Measurements from ENCODE around the gene PBX1.

PBX1 gene

GRCh38 chr1:164731161-164731876 lies 172.3 kb downstream of the PBX1 start:
- no peak for DNase-seq

GRCh38 chr1:164733070-164733469 lies 174.1 kb downstream of the PBX1 start:
- DNase-seq: no peak

- DNase-seq: no peak
Measured at GRCh38 chr1:164733734-164734133, 174.8 kb downstream of the PBX1 start.

GRCh38 chr1:164735315-164736052 lies 176.5 kb downstream of the PBX1 start:
- DNase-seq: no peak

GRCh38 chr1:164736137-164736536 lies 177.2 kb downstream of the PBX1 start:
- DNase-seq: no peak

GRCh38 chr1:164739189-164739588 lies 180.2 kb downstream of the PBX1 start:
- DNase-seq: no peak

GRCh38 chr1:164740000-164740526 lies 181.1 kb downstream of the PBX1 start:
- DNase-seq: no peak

- DNase-seq: no peak
Measured at GRCh38 chr1:164742745-164743144, 183.8 kb downstream of the PBX1 start.

GRCh38 chr1:164743976-164744375 lies 185.0 kb downstream of the PBX1 start:
- DNase-seq: no peak

- DNase-seq: no peak
Measured at GRCh38 chr1:164745736-164746135, 186.8 kb downstream of the PBX1 start.

GRCh38 chr1:164746632-164747031 lies 187.6 kb downstream of the PBX1 start:
- DNase-seq: no peak

GRCh38 chr1:164748253-164748899 lies 189.4 kb downstream of the PBX1 start:
- no peak for DNase-seq

GRCh38 chr1:164753521-164754077 lies 194.6 kb downstream of the PBX1 start:
- DNase-seq: no peak

- DNase-seq: no peak
Measured at GRCh38 chr1:164754088-164754600, 195.2 kb downstream of the PBX1 start.

- no peak for DNase-seq
Measured at GRCh38 chr1:164755690-164756089, 196.7 kb downstream of the PBX1 start.

- DNase-seq: no peak
Measured at GRCh38 chr1:164756741-164757140, 197.8 kb downstream of the PBX1 start.

- no peak for DNase-seq
Measured at GRCh38 chr1:164757625-164758024, 198.6 kb downstream of the PBX1 start.

GRCh38 chr1:164759144-164759920 lies 200.3 kb downstream of the PBX1 start:
- no peak for DNase-seq

GRCh38 chr1:164759979-164760469 lies 201.0 kb downstream of the PBX1 start:
- no peak for DNase-seq

- DNase-seq: no peak
Measured at GRCh38 chr1:164760569-164760968, 201.6 kb downstream of the PBX1 start.

- DNase-seq: no peak
Measured at GRCh38 chr1:164761009-164761408, 202.0 kb downstream of the PBX1 start.

GRCh38 chr1:164763098-164763497 lies 204.1 kb downstream of the PBX1 start:
- no peak for DNase-seq
